NCI-H1105 treated with DMSO at 0.1 percent for 48 hours (cell line): ENCODE measurements around the gene CCDC18.

Experiments
- DNase-seq: peaks from one replicate; lab custom pipeline; 2025; lab: John Stamatoyannopoulos, UW

Gene CCDC18

GRCh38 chr1:93317207-93317606 is 136.7 kb downstream of the CCDC18 start:
- DNase-seq = no peak

DNA sequence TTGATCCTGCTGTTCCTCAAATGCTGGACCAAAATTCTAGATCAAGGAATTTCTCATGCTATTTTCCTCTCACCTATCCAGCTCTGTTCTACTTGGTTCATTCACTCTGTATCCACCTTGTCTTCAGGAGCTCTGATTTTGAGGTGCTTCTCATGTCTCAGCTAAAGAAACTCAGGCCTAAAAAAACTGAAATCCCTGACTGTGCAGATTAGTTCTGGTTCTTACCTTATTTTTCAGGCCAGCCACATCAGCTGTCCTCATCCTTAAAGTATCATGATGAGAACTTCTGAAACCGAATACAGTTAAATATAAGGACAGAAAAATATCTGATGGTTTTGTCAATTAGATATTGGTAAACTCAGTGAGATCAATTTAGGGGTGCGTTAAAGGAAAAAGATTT is 137.4 kb downstream of the CCDC18 start:
- no peak for DNase-seq

DNA sequence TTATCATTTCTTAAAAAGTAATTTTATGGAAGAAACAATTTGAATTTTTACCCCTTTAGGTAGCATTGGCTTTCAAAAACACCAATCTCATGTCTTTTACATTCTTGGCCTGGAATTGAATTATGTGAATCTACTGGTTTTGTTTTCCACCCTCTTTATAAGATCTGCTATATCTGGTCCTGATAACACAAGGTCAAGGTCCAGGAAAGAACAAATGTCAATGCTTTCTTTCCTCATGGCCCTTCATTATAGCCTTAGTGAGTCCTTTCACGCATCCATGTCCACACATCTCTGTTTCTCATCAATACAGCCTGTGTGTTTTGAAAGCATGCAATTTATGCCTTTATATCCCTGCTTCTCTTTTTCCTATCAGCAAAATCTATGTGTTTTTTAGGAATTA is 141.2 kb downstream of the CCDC18 start:
- no peak for DNase-seq

DNA sequence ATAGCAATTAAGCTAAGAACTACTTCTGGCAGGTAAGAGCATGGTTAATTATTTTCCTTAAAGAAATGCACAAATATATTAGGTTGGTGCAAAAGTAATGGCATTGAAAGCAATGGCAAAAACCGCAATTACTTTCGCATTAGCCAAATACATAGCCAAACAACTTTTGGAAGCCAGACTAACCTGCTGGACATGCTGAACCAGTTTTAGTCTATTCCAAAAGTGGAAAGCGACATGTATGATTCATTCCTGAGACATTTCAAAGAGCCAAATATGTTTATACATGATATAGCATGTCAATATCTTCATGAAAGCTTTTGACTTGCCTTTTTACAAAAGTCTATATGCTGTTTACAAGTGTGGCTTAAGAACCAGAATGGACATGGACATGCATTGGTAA is 141.8 kb downstream of the CCDC18 start:
- DNase-seq = no peak

DNA sequence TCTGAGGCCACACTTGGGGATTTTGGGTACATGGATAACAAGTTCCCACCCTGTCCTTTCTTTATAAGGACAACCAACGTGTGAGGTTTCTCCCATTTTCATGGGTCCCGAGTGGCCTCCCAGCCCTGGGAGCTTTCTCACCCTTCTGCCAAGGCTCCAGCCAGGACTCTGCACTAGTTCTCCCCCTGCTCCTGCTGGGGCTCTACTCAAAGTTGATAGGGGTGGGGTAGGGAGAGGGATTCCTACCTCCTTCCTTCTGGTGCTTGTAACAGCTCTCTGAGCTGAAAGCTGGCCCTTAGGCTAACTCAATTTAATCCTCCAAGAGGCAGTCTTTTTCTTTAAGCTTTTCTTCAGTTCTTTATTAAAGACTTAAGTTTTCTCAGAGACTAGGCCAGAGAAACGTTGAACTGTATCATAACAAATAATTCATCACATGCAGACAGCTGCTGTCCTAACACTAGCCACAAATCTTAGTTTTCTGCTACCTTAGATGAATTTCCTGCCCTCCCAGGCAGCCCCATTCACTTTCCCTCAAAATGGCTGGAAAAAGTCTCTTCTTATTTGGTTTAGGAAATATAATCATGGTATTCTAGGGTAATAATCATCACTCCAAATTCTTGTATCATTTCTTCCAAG is 142.8 kb downstream of the CCDC18 start:
- DNase-seq = no peak

- DNase-seq = no peak
Measured at GRCh38 chr1:93324486-93325464, 144.3 kb downstream of the CCDC18 start.
